Liver (tissue), 9 donors: Measurements from ENCODE around the gene ZNF524. TPM values are rescaled to one million over a fixed set of nuclear protein-coding genes. Genes with fewer than 3 reads are reported as not detected.

ENCODE experiments used
- DNase-seq: peaks from one replicate; pipeline ENCODE4 v3.0.0-alpha.2; 2017; ENCODE audit warnings: low spot score
- H3K27ac ChIP-seq, 2 donors: one replicate each; pipeline ENCODE4 v1.7.0; 2013; ENCODE audit warnings: inconsistent platforms in 2 of 2, low read length in 2 of 2, control low read depth in 1 of 2, low read depth in 1 of 2, mild to moderate bottlenecking in 1 of 2
- H3K27me3 ChIP-seq, 4 donors: one replicate each; pipeline versions ENCODE4 v1.6.1 to v1.7.0; 2013; ENCODE audit warnings: low read length in 3 of 4, inconsistent platforms in 1 of 4, mild to moderate bottlenecking in 1 of 4, moderate library complexity in 1 of 4; ENCODE audit not compliant: control insufficient read depth in 4 of 4, insufficient read depth in 4 of 4
- H3K36me3 ChIP-seq, 4 donors: one replicate each; pipeline versions ENCODE4 v1.6.1 to v1.7.0; 2013; ENCODE audit warnings: low read length in 3 of 4, mild to moderate bottlenecking in 3 of 4, low read depth in 1 of 4, moderate library complexity in 1 of 4; ENCODE audit not compliant: control insufficient read depth in 4 of 4, insufficient read depth in 3 of 4
- H3K4me1 ChIP-seq, 4 donors: one replicate each; pipeline versions ENCODE4 v1.6.1 to v1.7.0; 2013; ENCODE audit warnings: low read length in 3 of 4, mild to moderate bottlenecking in 3 of 4, moderate library complexity in 1 of 4; ENCODE audit not compliant: control insufficient read depth in 4 of 4, insufficient read depth in 4 of 4
- H3K4me3 ChIP-seq, 3 donors: one replicate each; pipeline versions ENCODE4 v1.6.1 to v1.7.0; 2013; ENCODE audit warnings: low read length in 3 of 3, control low read depth in 1 of 3, low read depth in 1 of 3, mild to moderate bottlenecking in 1 of 3
- H3K9ac ChIP-seq, 2 donors: one replicate each; pipeline ENCODE4 v1.7.0; 2013; ENCODE audit warnings: low read length in 2 of 2, mild to moderate bottlenecking in 2 of 2, moderate library complexity in 2 of 2, control low read depth in 1 of 2, low read depth in 1 of 2
- H3K9me3 ChIP-seq, 4 donors: one replicate each; pipeline versions ENCODE4 v1.6.1 to v1.7.0; 2013; ENCODE audit warnings: low read length in 3 of 4; ENCODE audit not compliant: control insufficient read depth in 4 of 4
- CTCF ChIP-seq: fragments of 150-350 bp; IDR thresholded peaks from 2 replicates; pipeline ENCODE4 v1.5.1; 2017; ENCODE audit warnings: improper control_type of control experiment, low read depth, low read length; ENCODE audit not compliant: missing input control
- EGR1 ChIP-seq, 2 donors: IDR thresholded peaks; 2 replicates each; pipeline ENCODE4 v1.6.1; 2016 to 2018; ENCODE audit warnings: antibody characterized with exemption in 2 of 2, low read depth in 2 of 2
- FOXA1 ChIP-seq: IDR thresholded peaks from 2 replicates; pipeline ENCODE4 v1.6.1; 2016; ENCODE audit warnings: antibody characterized with exemption
- FOXA2 ChIP-seq: IDR thresholded peaks from 2 replicates; pipeline ENCODE4 v1.6.1; 2016; ENCODE audit warnings: antibody characterized with exemption
- GABPA ChIP-seq, 2 donors: IDR thresholded peaks in 1 of 2; conservative IDR thresholded peaks in 1 of 2; 2 replicates each; pipeline ENCODE4 v1.6.1; 2016; ENCODE audit warnings: antibody characterized with exemption in 2 of 2, mild to moderate bottlenecking in 1 of 2, moderate library complexity in 1 of 2
- HNF4A ChIP-seq, 2 donors: conservative IDR thresholded peaks; 2 replicates each; pipeline ENCODE4 v1.6.1; 2016; ENCODE audit warnings: antibody characterized with exemption in 2 of 2, mild to moderate bottlenecking in 2 of 2
- HNF4G ChIP-seq: IDR thresholded peaks from 2 replicates; pipeline ENCODE4 v1.6.1; 2016; ENCODE audit warnings: antibody characterized with exemption
- MAX ChIP-seq: IDR thresholded peaks from 2 replicates; pipeline ENCODE4 v1.6.1; 2016; ENCODE audit warnings: antibody characterized with exemption
- NR2F2 ChIP-seq: IDR thresholded peaks from 2 replicates; pipeline ENCODE4 v1.6.1; 2016; ENCODE audit warnings: antibody characterized with exemption
- RAD21 ChIP-seq, 2 donors: IDR thresholded peaks; 2 replicates each; pipeline ENCODE4 v1.6.1; 2016; ENCODE audit warnings: antibody characterized with exemption in 2 of 2, mild to moderate bottlenecking in 2 of 2
- REST ChIP-seq: IDR thresholded peaks from 2 replicates; pipeline ENCODE4 v1.6.1; 2016; ENCODE audit warnings: antibody characterized with exemption, mild to moderate bottlenecking
- RXRA ChIP-seq, 2 donors: IDR thresholded peaks; 2 replicates each; pipeline ENCODE4 v1.6.1; 2017 to 2018; ENCODE audit warnings: antibody characterized with exemption in 2 of 2, mild to moderate bottlenecking in 1 of 2
- YY1 ChIP-seq: IDR thresholded peaks from 2 replicates; pipeline ENCODE4 v1.6.1; 2016; ENCODE audit warnings: antibody characterized with exemption, mild to moderate bottlenecking
- WGBS: extraction: QIAGEN DNeasy Blood & Tissue Kit; methylation state at CpG from one replicate; pipeline ENCODE4 v1.1.7; 2013; 5-methylcytosine and 5-hydroxymethylcytosine counted together
- polyA plus RNA-seq, 2 donors: library from polyadenylated mRNA; stranded (reverse) in 1 of 2; unstranded in 1 of 2; fragments of 200-250 nt in 1 of 2; fragments of >200 nt in 1 of 2; fragmentation: Nextera tagmentation in 1 of 2; extraction: Ambion mirVana in 1 of 2; gene quantifications; one replicate each; pipeline versions ENCODE4 v1.2.1 to v1.2.3, GENCODE V29; 2013 to 2015
- total RNA-seq, 2 donors: library from RNA; depleted of rRNA; stranded (reverse); fragments of >200 nt; gene quantifications; one replicate each; pipeline ENCODE4 v1.2.3, GENCODE V29; 2014
- TF ChIP-seq, protein P1 (sequence below): IDR thresholded peaks from 2 replicates; pipeline ENCODE4 v1.6.1; 2016; ENCODE audit warnings: antibody characterized with exemption
- donor health status: healthy.
- donor health status: healthy.
- donor health status: healthy.
- donor health status: healthy.
- donor health status: healthy.

ZNF524 gene
- total and polyA plus RNA-seq, 4 donors: 6.7 to 12.3 (median 10.2) TPM

DNA sequence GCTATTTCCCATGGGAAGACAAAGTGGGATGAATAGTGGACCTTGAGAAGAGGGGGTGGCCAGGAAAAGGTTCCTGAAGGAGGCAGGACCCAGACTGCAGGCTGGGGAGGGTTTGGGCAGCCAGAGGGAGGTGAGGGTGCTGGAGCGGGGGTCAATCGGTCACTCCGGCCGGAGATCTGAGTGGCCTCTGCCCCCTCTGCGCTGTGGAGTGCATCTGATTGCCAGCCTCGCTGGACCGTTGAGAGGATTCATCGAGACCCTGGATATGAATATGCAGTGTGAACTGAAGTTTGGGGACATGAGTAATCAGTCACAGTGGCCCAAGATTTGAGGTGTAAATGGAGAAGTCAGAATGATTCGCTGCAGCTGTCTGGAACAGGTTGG lies 35.2 kb downstream of the ZNF524 start:
- no peak for TF ChIP-seq HNF4G
- TF ChIP-seq HNF4A (conservative IDR thresholded peaks at IDR 0.05): peak in 1 of 2 donors; percentile 5
- DNase-seq: no peak
- WGBS: 5% methylated on average over 9 of the region's 9 CpGs
- no peaks in the 10 kb centered on the region for H3K36me3 ChIP-seq
- H3K9ac ChIP-seq: peak overlapping the region; percentile 93 to 99
- peaks cover 16 to 51% (median 32%) of the 10 kb centered on the region in 4 donors for H3K4me1 ChIP-seq
- no peaks in the 10 kb centered on the region for H3K9me3 ChIP-seq
- no peaks in the 10 kb centered on the region for H3K27me3 ChIP-seq
- peak overlapping the region; percentile 91 to 97 for H3K27ac ChIP-seq
- peak overlapping the region; percentile 67 to 100 (median 98) for H3K4me3 ChIP-seq

GRCh38 chr19:55635856-55636440 lies 35.9 kb downstream of the ZNF524 start:
- Histone ChIP-seq H3K27ac (peak overlapping the region; percentile 91 to 97), H3K36me3 (no peaks in the 10 kb centered on the region), H3K4me3 (peak overlapping the region; percentile 67 to 100 (median 98)), H3K4me1 (peaks cover 16 to 54% (median 35%) of the 10 kb centered on the region in 4 donors), H3K27me3 (no peaks in the 10 kb centered on the region), H3K9me3 (no peaks in the 10 kb centered on the region), H3K9ac (peak overlapping the region; percentile 93 to 99)
- DNase-seq: no peak
- TF ChIP-seq, protein P1, sequence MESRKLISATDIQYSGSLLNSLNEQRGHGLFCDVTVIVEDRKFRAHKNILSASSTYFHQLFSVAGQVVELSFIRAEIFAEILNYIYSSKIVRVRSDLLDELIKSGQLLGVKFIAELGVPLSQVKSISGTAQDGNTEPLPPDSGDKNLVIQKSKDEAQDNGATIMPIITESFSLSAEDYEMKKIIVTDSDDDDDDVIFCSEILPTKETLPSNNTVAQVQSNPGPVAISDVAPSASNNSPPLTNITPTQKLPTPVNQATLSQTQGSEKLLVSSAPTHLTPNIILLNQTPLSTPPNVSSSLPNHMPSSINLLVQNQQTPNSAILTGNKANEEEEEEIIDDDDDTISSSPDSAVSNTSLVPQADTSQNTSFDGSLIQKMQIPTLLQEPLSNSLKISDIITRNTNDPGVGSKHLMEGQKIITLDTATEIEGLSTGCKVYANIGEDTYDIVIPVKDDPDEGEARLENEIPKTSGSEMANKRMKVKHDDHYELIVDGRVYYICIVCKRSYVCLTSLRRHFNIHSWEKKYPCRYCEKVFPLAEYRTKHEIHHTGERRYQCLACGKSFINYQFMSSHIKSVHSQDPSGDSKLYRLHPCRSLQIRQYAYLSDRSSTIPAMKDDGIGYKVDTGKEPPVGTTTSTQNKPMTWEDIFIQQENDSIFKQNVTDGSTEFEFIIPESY: no peak
- no peak for TF ChIP-seq REST
- TF ChIP-seq YY1: no peak
- no peak for TF ChIP-seq RAD21 (IDR thresholded peaks at IDR 0.05)
- TF ChIP-seq HNF4A (conservative IDR thresholded peaks at IDR 0.05): no peak
- no peak for TF ChIP-seq GABPA (IDR thresholded peaks at IDR 0.05 in 1 of 2, conservative IDR thresholded peaks at IDR 0.05 in 1 of 2)
- no peak for TF ChIP-seq EGR1 (IDR thresholded peaks at IDR 0.05; ENCODE audit: low read depth in 2 of 2)
- no peak for TF ChIP-seq MAX
- TF ChIP-seq NR2F2: no peak
- no peak for TF ChIP-seq CTCF
- TF ChIP-seq FOXA2: no peak
- no peak for TF ChIP-seq RXRA (IDR thresholded peaks at IDR 0.05)
- no peak for TF ChIP-seq FOXA1
- TF ChIP-seq HNF4G: no peak
- WGBS: 58% methylated on average over 7 of the region's 7 CpGs
